Measurements from ENCODE around the gene SHOC2.

The SHOC2 gene

DNA sequence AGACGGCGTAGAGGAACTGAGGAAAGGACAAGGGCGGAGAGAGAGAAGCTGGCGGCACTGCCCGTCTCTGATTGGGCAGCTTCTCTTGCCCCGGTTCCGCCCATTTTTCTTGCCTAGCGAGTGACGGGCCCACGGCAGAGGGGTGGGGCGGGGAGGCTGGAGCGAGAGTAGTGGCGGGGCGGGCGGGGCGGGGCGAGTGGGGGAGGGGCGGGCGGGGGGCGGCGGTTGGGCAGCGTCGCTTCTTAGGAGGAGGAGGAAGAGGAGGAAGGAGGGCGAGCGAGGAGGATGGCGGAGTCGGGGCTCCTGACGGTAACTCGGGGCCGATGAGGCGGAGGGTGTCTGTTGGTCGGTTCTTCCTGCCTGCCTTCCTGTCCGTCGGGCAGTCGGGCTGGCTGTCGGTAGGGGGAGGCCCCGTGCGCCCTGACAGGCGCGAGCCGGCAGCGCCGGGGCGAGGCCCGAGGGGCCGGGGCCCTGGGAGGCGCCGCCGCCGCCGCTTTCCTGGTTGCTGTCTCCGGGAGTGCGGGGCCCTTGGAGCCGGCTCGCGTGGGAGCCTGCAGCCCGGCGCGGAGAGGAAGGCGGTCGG lies at the start of gene SHOC2:
TSS of gene SHOC2 (plus strand) at position 256 of the 583 bp plus-strand sequence. CDS start 44,755 bp downstream, outside the sequence.
- no peak for DNase-seq (ENCODE audit: low spot score)

GRCh38 chr10:110870823-110871297 lies 48.5 kb upstream of the SHOC2 start:
- no peak for DNase-seq (ENCODE audit: low spot score)

DNA sequence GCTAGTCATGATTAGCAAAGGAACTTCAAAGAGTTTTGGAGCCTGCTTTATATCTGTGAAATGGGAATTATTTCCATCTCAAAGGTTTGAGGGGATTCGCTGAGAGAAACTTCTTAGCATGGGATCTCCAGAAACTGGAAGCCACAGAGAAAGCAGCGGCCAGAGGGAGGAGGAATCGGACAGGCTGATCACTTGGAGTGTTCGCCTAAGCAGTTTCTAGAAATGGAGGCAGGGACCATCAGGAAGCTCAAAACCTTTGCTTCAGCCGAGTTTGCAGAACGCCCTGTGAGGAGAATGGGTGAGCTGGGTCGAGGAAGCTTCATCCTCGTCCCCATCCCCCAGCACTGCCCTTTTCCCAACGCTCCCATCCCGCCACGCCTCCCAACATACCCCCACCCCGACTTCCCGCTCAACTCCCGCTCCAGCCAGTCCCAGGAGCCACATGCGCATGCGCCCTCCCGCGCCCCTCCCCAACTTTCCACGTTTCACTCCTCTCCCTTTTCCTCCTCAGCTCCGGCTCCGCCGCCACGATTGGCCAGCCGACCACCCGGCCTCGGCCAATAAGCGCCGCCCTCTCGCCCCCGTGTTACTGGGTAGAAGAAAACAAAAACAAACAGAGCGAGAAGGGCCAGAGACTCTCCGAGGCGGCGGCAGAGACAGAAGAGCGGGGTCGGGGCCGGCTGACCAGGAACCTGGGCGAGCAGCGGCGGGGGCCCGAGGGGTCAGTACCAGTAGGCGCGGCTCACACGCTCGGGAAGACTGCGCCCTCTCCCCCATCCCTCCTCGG lies 47.9 kb upstream of the SHOC2 start, which contains the start of gene PDCD4:
TSS of gene PDCD4 (plus strand) at position 631 of the 787 bp plus-strand sequence. CDS start 4,100 bp downstream, outside the sequence.
- peak; percentile 96 for DNase-seq (ENCODE audit: low spot score)

DNA sequence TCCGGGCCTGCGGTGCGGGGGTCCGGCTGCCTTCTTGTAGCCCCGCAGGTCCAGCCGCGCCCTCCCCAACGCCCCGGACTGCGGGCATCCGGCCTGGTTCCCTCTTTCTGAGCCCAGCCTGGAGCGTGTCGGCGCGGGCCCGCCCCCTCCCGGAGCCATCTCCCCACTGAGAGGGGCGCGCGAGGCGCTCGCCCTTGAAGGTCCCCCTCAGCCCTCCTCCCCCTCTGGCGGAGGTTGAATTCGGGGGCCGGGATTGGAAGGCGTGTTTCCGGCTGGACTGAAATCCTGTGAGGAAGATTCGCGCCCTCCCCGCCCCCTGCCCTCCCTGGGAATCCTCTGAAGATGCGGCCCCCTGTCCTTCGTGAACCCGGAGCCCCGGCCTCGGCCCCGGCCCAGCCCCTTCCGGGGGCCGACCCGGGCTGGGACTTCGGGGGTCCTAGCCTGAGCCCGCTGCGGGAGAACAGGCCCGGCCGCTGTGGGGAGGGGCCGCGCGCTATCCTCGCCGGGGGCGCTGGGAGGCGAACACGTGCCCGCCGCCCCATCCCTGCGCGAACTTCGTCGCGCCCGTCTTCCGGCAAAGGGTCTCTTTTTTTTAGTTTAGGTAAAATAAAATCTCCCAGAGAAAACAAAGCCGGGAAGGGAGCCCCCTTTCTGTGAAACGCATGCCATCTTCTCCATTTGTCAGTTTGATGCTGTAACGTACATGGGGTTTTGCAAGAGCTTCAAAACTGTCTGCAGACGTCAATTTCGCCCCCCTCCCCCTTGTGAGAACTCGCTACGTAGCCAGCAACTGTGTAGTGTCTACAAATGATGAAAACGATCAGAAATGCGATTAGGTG lies 47.0 kb upstream of the SHOC2 start:
- peak; percentile 44 for DNase-seq (ENCODE audit: low spot score)

DNA sequence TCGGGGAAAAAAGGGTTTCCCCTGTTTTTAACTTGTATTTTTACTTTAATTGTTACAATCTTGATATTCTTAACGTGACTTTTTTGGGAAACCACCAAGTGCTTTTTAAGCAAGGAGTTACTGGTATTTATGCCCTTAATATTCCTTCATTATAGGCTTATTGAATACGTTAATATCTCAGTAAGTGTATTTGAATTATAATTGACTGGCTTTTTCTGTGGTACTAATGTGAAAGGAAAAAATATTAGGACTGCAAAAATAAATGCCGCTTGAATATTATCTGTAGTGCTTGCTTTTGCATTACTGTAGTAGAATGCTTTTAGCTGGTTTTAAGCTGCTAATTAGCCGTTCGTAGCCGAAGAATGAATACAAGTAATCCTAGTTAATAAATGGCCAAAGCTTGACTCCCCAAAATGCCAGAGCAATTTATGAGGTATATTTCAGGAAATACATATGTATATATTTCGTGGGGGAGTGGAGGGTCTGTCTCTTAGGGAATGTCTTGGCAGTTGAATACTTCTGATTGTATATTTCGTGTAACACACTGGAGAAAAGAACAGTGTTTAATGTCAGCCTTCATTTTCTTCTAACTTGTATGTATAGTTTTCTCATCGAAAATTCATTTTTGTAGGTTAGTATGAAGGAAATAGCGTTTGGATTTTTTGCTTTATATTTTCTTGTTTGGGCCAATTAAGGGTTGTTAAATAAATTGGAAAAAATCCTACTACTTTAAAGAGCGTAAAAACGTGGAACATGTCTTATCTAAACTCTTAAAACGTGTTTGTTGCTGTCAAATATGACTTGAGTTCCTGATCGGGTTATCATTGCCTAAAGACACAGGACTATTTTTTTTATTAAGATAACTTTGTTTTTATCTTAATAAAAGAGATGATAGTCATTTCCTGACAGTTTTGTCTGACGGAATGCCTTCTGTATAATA lies 46.1 kb upstream of the SHOC2 start:
- no peak for DNase-seq (ENCODE audit: low spot score)

GRCh38 chr10:110873951-110874350 lies 45.5 kb upstream of the SHOC2 start:
- DNase-seq (ENCODE audit: low spot score) = no peak

GRCh38 chr10:110876000-110876399 lies 43.4 kb upstream of the SHOC2 start:
- DNase-seq (ENCODE audit: low spot score) = no peak

- DNase-seq (ENCODE audit: low spot score) = no peak
Observed at GRCh38 chr10:110876788-110877187, 42.6 kb upstream of the SHOC2 start.

GRCh38 chr10:110880012-110880411 lies 39.4 kb upstream of the SHOC2 start:
- DNase-seq (ENCODE audit: low spot score) = no peak

- DNase-seq (ENCODE audit: low spot score) = no peak
Observed at GRCh38 chr10:110881247-110881646, 38.2 kb upstream of the SHOC2 start.

DNA sequence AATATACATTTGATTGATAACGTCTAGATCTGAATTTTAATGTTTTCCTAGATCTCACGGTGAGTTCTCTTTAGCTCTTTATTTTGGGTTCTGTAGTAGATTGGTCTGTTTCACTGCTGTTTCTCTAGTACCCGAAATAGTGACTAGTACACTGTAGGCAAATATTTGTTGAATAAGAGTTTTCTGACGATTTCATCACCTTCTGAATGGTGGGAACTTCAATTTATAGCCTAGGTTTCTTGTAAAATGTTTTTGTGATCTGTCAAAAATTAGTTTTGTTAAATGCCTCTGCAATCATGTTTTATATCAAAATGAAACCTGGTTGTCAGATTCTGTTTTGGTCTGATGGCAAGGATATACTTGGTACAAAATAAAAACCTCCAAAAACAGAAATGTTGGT lies 37.5 kb upstream of the SHOC2 start:
- no peak for DNase-seq (ENCODE audit: low spot score)

GRCh38 chr10:110883924-110884323 lies 35.5 kb upstream of the SHOC2 start:
- DNase-seq (ENCODE audit: low spot score) = no peak

- DNase-seq (ENCODE audit: low spot score) = no peak
Observed at GRCh38 chr10:110885932-110886674, 33.3 kb upstream of the SHOC2 start.

GRCh38 chr10:110887560-110887959 lies 31.8 kb upstream of the SHOC2 start:
- no peak for DNase-seq (ENCODE audit: low spot score)

- no peak for DNase-seq (ENCODE audit: low spot score)
Observed at GRCh38 chr10:110892602-110893288, 26.7 kb upstream of the SHOC2 start.

DNA sequence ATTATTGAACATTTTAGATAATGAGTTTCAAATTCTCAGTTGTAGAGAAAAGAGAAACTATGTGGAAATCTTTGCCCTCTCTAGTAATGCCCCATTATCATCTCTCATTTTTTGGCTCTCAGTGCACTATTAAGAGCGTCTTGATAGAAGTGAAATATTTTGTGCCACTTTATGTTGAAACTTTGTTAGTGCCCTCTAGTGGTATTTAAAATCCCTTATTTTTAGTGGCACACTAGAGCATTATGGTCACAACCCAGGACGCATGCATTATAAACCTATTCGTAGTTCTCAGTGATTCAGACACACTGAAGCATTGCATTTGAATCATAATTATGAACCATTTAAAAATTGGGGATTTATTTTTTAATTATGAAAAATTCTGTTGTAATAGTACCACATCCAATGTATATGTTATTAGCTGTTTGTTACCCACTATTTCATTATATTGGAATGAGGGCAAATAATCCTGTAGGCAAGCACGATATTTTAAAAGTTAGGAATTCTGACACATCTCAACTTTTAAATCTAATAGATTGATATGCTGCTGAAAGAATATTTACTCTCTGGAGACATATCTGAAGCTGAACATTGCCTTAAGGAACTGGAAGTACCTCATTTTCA lies 25.7 kb upstream of the SHOC2 start:
- DNase-seq (ENCODE audit: low spot score) = peak; percentile 65

DNA sequence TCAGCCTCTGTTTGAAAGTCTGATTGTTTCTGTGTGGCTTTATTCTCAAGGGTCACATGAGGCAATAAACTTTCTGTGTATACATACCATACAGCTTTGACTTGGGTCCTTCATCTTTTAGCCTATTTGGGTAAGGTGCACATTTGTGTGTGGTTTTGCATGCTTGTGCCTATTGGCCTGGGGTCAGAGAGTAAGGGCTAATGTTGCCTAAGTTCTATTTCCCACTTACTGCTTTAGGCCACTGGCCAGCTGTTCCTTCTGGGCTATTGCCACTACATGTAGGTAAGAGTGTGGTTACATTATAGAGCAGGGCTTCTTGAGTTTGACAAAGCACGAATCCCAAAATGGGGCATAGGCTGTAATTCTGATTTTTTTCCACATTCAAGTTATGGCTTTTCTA lies 22.2 kb upstream of the SHOC2 start:
- DNase-seq (ENCODE audit: low spot score) = no peak

- no peak for DNase-seq (ENCODE audit: low spot score)
Observed at GRCh38 chr10:110898391-110898790, 21.0 kb upstream of the SHOC2 start.

GRCh38 chr10:110900983-110901382 lies 18.4 kb upstream of the SHOC2 start:
- no peak for DNase-seq (ENCODE audit: low spot score)
